Kidney epithelial cell (primary cell): ENCODE measurements around the gene NCAPH2. TPM values are rescaled to one million over a fixed set of nuclear protein-coding genes. Genes with fewer than 3 reads are reported as not detected.

Source experiments
- DNase-seq: peaks from one replicate; pipeline ENCODE4 v3.0.0-alpha.2; 2010; ENCODE audit warnings: low read depth
- H3K27me3 ChIP-seq: 2 replicates; pipeline ENCODE4 v1.6.0; 2011; ENCODE audit warnings: low read length; ENCODE audit not compliant: control insufficient read depth, insufficient read depth
- H3K36me3 ChIP-seq: 2 replicates; pipeline ENCODE4 v1.5.1; 2011; ENCODE audit warnings: low read length; ENCODE audit not compliant: control insufficient read depth, insufficient read depth
- H3K4me3 ChIP-seq: 2 replicates; pipeline ENCODE4 v1.5.1; 2011; ENCODE audit warnings: low read depth, mild to moderate bottlenecking, control low read depth, low read length
- CTCF ChIP-seq: IDR thresholded peaks from 2 replicates; pipeline ENCODE4 v1.5.1; 2011; ENCODE audit warnings: mild to moderate bottlenecking, moderate library complexity, low read length, control low read depth, inconsistent platforms; ENCODE audit not compliant: insufficient read depth, poor library complexity, severe bottlenecking
- total RNA-seq: library from RNA; depleted of rRNA; stranded (reverse); fragments of >200 nt; gene quantifications from 2 replicates; pipeline ENCODE4 v1.2.3, GENCODE V29; 2015

NCAPH2 gene
- total RNA-seq, 1 donor from 2014 or later, result 50.2 TPM

- DNase-seq, result no peak
- peaks cover 3% of the 10 kb centered on the region for H3K27me3 ChIP-seq
- no peaks in the 10 kb centered on the region for H3K36me3 ChIP-seq
- TF ChIP-seq CTCF, result no peak
- H3K4me3 ChIP-seq, result no peak overlapping the region
Measured at GRCh38 chr22:50490531-50491308, 17.3 kb upstream of the NCAPH2 start.

- Histone ChIP-seq H3K27me3 (no peaks in the 10 kb centered on the region), H3K36me3 (no peaks in the 10 kb centered on the region), H3K4me3 (no peak overlapping the region)
- no peak for TF ChIP-seq CTCF
- no peak for DNase-seq
Measured at GRCh38 chr22:50497093-50497492, 10.9 kb upstream of the NCAPH2 start.

GRCh38 chr22:50498322-50498890, 9.6 kb upstream of the NCAPH2 start:
- H3K27me3 ChIP-seq, result no peaks in the 10 kb centered on the region
- no peak overlapping the region for H3K4me3 ChIP-seq
- no peak for DNase-seq
- no peaks in the 10 kb centered on the region for H3K36me3 ChIP-seq
- peak; percentile 78 for TF ChIP-seq CTCF

GRCh38 chr22:50500452-50500851, 7.6 kb upstream of the NCAPH2 start:
- H3K27me3 ChIP-seq, result no peaks in the 10 kb centered on the region
- no peak for TF ChIP-seq CTCF
- H3K4me3 ChIP-seq, result no peak overlapping the region
- no peak for DNase-seq
- no peaks in the 10 kb centered on the region for H3K36me3 ChIP-seq

- Histone ChIP-seq H3K4me3 (no peak overlapping the region), H3K36me3 (no peaks in the 10 kb centered on the region), H3K27me3 (no peaks in the 10 kb centered on the region)
- no peak for TF ChIP-seq CTCF
- DNase-seq, result no peak
Measured at GRCh38 chr22:50502096-50502495, 5.9 kb upstream of the NCAPH2 start.
